HUDEP-2 (cell line): ENCODE data around the gene CENPF.
"Not testable (repeated sequence)": the region's sequence is repeated elsewhere in the genome, so short reads cannot be mapped to it uniquely, and the experiment has no call there.

Source experiments
- DNase-seq, 76 experiments: peaks; one replicate each; lab custom pipeline; 2025; ENCODE audit not compliant: unreplicated experiment in 76 of 76; lab: John Stamatoyannopoulos, UW

The CENPF gene

DNA sequence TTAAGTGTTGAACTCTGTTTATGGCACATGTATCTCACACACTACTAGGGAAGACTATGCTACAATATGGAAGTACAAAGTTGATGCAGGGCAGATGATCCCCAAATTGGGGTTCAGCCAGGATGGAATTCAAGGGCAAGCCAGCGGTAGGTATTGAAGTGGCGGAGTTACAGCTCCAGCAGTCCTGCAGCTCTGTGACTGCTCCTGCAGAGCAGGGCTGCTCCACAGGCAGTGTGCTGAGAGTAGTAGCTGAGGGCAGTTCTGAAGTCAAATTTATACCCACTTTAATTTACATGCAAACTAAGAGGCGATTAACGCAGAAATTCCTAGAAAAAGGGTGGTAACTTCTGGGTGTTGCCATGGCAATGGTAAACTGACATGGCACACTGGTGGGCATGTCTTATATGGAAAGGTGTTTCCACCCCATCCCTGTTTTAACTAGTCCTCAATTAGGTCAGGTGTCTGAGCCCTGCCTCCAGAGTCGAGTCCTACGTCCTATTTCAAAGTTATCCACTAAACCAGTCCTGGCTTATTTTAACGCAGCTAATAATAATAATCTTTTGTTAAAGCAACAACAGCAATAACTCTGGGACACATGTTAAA is 20.6 kb upstream of the CENPF start:
- no peak for DNase-seq

- DNase-seq = no peak
Measured at GRCh38 chr1:214583113-214583512, 19.9 kb upstream of the CENPF start.

GRCh38 chr1:214583824-214584554 is 19.0 kb upstream of the CENPF start:
- DNase-seq = no peak

GRCh38 chr1:214584805-214585766 is 17.9 kb upstream of the CENPF start:
- DNase-seq = peak in 2 of 76 experiments; percentile 0 to 5

DNA sequence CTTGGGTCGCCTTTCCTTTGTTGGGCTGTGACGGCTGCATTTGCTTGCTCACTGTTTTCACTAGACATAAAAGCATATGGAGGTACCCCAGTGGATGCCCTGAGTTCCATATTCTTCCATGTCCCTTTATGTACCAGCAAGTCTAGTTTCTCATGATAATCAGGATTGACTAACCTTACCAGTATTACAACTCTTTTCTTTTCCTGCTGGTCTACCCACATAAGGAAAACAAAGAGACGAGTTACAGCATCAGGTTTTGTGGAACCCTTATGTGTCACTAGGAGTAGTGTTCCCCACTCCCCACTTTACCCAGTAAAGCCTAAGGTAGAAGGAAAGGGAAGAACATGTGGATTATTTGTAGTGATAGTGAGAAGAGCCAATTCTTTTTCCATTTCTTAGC is 16.4 kb upstream of the CENPF start:
- DNase-seq = no peak

DNA sequence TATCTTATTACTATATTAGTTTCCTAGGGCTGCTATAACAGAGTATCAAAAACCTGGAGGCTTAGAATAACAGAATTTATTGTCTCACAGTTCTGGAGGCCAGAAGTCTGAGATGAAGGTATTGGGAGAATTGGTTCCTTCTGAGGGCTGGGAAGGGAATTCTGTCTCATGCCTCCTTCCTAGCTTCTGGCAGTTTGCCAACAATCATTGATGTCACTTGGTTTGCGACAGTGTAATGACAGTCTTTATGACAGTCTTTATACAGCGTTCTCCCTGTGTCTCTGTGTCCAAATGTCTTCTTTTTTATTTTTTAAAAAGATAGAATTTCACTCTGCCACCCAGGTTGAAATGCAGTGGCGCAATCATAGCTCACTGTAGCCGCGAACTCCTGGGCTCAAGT is 15.8 kb upstream of the CENPF start:
- DNase-seq = peak in 1 of 76 experiments; percentile 2

DNA sequence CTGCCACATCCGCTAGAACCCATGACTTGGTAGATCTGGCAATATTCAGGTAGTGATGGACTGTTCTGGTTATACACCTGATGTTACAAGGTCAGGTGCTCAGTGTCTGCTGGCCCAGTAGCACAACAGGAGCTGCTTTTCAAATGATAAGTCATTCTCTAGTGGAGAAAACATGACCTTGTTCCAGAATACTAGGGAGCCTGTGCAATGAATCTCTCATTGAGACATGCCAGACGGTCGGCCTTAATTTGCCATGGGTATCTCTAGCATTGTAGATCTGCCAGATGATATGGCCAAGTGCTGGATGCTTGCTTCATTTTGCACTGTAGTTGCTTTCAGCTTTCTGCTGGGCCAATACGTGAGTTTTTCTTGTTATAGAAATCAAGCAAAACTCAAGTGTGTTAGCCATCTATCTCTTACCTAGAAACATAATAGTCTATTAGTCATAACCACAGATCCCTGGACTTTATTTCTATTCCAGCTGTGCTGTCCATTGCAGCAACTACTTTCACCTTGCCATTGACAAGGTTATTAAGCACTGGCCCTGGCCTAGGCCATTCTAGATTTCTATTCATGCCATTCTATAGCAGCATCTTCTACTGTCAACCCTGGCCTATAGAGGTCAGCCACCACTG is 13.9 kb upstream of the CENPF start:
- no peak for DNase-seq

- no peak for DNase-seq
Measured at GRCh38 chr1:214590696-214591095, 12.3 kb upstream of the CENPF start.

DNA sequence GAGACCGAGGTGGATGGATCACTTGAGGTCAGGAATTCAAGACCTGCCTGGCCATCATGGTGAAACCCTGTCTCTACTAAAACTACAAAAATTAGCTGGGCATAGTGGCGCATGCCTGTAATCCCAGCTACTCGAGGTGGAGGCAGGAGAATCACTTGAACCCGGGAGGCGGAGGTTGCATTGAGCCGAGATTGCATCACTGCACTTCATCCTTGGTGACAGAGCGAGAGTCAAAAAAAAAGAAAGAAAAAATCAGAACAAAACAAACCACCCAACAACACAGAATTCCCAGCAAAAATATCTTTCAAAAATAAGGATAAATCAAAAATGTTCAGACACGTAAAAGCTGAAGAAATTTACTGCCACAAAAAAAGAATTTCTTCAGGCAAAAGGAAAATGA is 11.1 kb upstream of the CENPF start:
- DNase-seq = not testable (repeated sequence)

DNA sequence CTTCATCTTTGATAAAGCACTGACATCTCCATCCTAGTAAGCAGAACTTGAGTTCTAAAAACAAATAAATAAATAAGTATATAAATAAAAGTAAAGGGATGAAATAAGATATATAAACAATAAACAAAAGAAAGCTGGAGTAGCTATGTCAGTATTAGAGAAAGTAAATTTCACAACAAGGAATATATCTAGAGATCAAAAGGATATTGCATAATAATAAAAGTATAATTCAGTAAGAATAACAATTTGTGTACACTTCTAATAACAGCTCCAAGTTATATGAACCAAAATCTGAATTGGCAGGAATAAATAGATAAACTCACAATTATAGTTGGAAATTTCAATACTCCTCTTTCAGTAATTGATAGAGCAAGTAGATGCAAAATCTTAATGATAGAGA is 9.8 kb upstream of the CENPF start:
- no peak for DNase-seq

DNA sequence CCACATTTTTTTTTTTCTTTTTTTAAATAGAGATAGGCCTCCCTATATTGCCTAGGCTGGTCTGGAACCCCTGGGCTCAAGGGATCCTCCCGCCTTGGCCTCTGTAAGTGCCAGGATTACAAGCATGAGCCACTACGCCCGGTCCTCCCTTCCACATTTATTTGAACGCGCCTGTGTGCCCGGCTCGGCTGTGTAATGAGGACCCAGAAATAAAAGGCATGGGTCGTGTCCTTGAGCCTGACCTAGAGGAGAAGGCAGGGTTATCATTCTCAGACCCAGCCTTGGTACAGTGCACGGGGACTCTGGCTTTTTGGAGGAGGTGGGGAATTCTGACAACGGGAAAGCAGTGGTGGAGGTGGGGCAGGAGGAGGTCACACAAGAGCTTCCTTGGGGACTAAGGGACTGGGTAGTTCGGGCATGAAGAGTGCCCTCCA is 841 bp downstream of the CENPF start:
- peak in 6 of 76 experiments; percentile 2 to 31 (median 10) for DNase-seq

DNA sequence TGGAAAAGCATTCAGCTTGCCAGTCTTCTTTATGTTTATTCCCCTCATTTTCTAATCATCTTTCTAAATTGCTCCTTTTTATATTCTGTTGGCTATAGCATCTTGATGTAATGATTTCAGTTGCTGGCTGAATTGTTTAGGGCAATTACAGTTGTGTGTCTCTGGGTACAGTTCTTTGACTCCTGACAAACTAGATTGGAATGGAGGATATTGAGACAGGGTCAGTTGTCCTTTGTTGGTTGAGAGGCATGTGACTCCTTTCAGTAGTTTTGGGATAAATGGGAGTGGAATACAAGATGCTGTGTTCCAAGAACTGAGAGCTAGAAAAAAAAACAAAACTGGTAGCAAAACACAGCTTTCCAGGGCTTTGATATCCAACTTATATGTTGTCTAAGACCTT is 1.5 kb downstream of the CENPF start:
- no peak for DNase-seq

DNA sequence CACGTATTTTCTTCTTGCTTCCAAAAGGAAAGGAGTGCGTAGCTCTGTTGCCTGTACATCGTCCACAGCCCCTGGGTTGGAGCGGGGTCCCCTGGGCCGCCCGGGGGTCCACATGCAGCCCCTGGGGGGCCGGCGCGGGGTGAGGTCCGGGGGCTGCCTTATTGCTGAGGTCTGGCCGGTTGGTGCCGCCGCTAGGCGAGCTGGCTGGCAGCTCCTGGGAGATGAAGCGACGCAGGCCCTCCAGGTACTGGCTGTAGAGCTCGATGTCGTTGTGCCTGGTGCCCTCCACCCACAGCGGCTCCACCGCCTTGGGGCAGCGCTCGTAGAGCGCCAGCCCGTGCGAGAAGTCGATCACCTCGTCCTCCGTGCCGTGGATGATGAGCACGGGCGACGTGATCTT is 2.5 kb downstream of the CENPF start:
- DNase-seq = not testable (repeated sequence)

- not testable (repeated sequence) for DNase-seq
Measured at GRCh38 chr1:214605933-214606925, 3.2 kb downstream of the CENPF start.

DNA sequence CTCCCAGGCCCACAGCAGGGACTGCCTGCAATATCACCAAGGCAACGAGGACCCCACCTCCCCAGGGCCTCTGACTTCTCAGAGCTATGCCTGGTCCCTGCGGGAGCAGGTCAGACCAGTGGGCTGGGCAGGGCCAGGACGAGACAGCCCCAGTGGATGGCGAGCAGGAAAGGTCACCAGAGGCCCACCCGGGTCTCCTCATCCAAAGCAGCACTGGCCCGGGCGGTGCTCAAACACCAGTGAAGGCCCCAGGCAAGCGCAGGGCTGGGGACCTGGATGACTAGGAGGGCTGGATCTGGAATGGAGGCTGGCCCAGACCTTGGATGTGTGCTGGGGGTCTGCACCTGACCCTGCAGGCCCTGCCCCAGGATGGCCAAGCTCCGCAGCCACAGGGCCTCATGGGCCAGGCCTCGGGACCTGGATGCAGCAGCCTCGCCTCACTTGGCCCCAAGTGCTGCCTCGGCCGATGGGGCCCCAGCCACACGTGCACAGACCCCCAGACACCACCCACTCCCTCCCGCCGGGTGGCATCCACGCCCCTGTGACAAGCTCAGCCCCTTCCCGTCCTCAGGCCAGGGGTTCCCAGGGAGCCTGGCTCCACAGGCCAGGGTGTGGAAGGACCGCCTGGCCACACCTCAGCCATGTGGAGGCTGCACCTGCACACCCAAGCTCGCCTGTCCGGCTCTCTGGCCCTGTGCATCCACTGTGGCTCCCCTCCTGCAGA is 4.7 kb downstream of the CENPF start:
- DNase-seq = not testable (repeated sequence)

GRCh38 chr1:214608216-214608783 is 5.3 kb downstream of the CENPF start:
- DNase-seq = not testable (repeated sequence)

DNA sequence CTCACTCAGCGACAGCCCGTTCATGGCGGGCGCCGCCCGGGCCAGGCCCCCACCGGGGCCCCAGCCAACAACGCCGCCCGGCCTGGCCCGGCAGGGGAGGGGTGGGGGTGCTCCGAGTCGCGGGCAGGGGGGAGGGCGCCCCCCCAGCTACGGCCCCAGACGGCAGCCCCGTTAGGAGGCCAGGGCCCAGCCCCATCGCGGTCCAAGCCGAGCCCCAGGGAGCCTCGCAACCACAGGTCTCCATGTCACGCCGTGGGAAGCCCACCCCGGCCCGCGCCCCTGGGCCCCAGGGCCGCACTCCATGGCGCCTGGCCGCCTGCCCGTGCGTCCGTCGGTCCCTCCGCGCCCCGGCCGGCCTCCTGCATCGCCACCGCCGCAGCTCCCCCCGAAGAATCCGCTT is 5.8 kb downstream of the CENPF start:
- not testable (repeated sequence) for DNase-seq

- DNase-seq = no peak
Measured at GRCh38 chr1:214609692-214610091, 6.7 kb downstream of the CENPF start.

DNA sequence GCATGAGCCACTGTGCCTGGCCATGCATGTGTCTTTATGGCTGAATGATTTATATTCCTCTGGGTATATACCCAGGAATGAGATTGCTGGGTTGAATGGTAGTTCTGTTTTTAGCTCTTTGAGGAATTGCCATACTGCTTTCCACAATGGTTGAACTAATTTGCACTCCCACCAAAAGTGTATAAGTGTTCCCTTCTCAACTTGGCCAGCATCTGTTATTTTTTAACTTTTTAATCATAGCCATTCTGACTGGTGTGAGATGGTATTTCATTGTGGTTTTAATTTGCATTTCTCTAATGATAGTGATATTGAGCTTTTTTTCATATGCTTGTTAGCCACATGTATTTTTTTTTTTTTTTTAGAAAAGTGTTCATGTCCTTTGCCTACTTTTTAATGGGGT is 7.1 kb downstream of the CENPF start:
- not testable (repeated sequence) for DNase-seq
